Astrocyte (in vitro differentiated cells and primary cell): Measurements from ENCODE around the gene TBPL2. TPM values are rescaled to one million over a fixed set of nuclear protein-coding genes. Genes with fewer than 3 reads are reported as not detected.
"Not testable (repeated sequence)": the region's sequence is repeated elsewhere in the genome, so short reads cannot be mapped to it uniquely, and the experiment has no call there.

ENCODE experiments used
- DNase-seq: peaks from one replicate; pipeline ENCODE4 v3.0.0-alpha.2; 2010; ENCODE audit warnings: low read depth
- FAIRE-seq: peaks from 2 replicates; lab custom pipeline; 2011; peaks lifted over from hg19 to GRCh38; lab: Jason Lieb, UNC
- H2AFZ ChIP-seq: 2 replicates; pipeline ENCODE4 v1.6.0; 2012; ENCODE audit warnings: low read depth, low read length, inconsistent platforms
- H3K27ac ChIP-seq: 2 replicates; pipeline ENCODE4 v1.5.1; 2011; ENCODE audit warnings: low read depth, low read length, inconsistent platforms
- H3K27me3 ChIP-seq: 2 replicates; pipeline ENCODE4 v1.6.0; 2011; ENCODE audit warnings: low read length, inconsistent platforms; ENCODE audit not compliant: insufficient read depth
- H3K36me3 ChIP-seq: 2 replicates; pipeline ENCODE4 v1.5.1; 2011; ENCODE audit warnings: low read length, inconsistent platforms; ENCODE audit not compliant: insufficient read depth
- H3K4me1 ChIP-seq: 2 replicates; pipeline ENCODE4 v1.5.1; 2011; ENCODE audit warnings: low read length, inconsistent platforms; ENCODE audit not compliant: insufficient read depth
- H3K4me2 ChIP-seq: 2 replicates; pipeline ENCODE4 v1.6.0; 2012; ENCODE audit warnings: low read length, inconsistent platforms
- H3K4me3 ChIP-seq: 2 replicates; pipeline ENCODE4 v1.5.1; 2011; ENCODE audit warnings: low read depth, mild to moderate bottlenecking, low read length, inconsistent platforms; ENCODE audit not compliant: insufficient read depth
- H3K79me2 ChIP-seq: 2 replicates; pipeline ENCODE4 v1.6.0; 2012; ENCODE audit warnings: mild to moderate bottlenecking, low read length, inconsistent platforms; ENCODE audit not compliant: insufficient read depth
- H3K9ac ChIP-seq: 2 replicates; pipeline ENCODE4 v1.6.0; 2012; ENCODE audit warnings: mild to moderate bottlenecking, low read length, inconsistent platforms
- H3K9me3 ChIP-seq: 2 replicates; pipeline ENCODE4 v1.5.1; 2012; ENCODE audit warnings: low read depth, mild to moderate bottlenecking, low read length, inconsistent platforms; ENCODE audit not compliant: insufficient read depth
- H4K20me1 ChIP-seq: 2 replicates; pipeline ENCODE4 v1.6.0; 2012; ENCODE audit warnings: low read length, inconsistent platforms; ENCODE audit not compliant: insufficient read depth
- H3K27ac Mint-ChIP-seq: one replicate; pipeline ENCODE4 v1.8.0; 2021; ENCODE audit warnings: mild to moderate bottlenecking, mixed read lengths; ENCODE audit not compliant: unreplicated experiment
- H3K27me3 Mint-ChIP-seq: one replicate; pipeline ENCODE4 v1.8.0; 2021; ENCODE audit warnings: low read depth, mixed read lengths; ENCODE audit not compliant: unreplicated experiment
- H3K36me3 Mint-ChIP-seq: one replicate; pipeline ENCODE4 v1.8.0; 2021; ENCODE audit warnings: low read depth, mixed read lengths; ENCODE audit not compliant: unreplicated experiment
- H3K4me1 Mint-ChIP-seq: one replicate; pipeline ENCODE4 v1.8.0; 2021; ENCODE audit warnings: low read depth, mixed read lengths; ENCODE audit not compliant: unreplicated experiment
- H3K4me3 Mint-ChIP-seq: one replicate; pipeline ENCODE4 v1.8.0; 2021; ENCODE audit warnings: mild to moderate bottlenecking, moderate library complexity, mixed read lengths; ENCODE audit not compliant: unreplicated experiment
- H3K9me3 Mint-ChIP-seq: one replicate; pipeline ENCODE4 v1.8.0; 2021; ENCODE audit warnings: mild to moderate bottlenecking, mixed read lengths; ENCODE audit not compliant: unreplicated experiment
- CTCF ChIP-seq: IDR thresholded peaks from 2 replicates; pipeline ENCODE4 v1.5.1; 2011; ENCODE audit warnings: low read depth, mild to moderate bottlenecking, inconsistent platforms, low read length, moderate library complexity; ENCODE audit not compliant: insufficient read depth
- EZH2 ChIP-seq: IDR thresholded peaks from 2 replicates; pipeline ENCODE4 v1.6.1; 2012; ENCODE audit warnings: mild to moderate bottlenecking, low read length, inconsistent platforms; ENCODE audit not compliant: insufficient read depth
- total RNA-seq: library from RNA; stranded (reverse); gene quantifications from 2 replicates; pipeline ENCODE4 v1.2.1, GENCODE V29; 2021

TBPL2 gene
- total RNA-seq, 1 donor from 2014 or later: not detected

GRCh38 chr14:55384536-55384935 is 55.9 kb downstream of the TBPL2 start:
- DNase-seq (no peak), FAIRE-seq (no peak)
- Histone ChIP-seq H3K4me2 (no peak overlapping the region), H3K79me2 (no peaks in the 10 kb centered on the region), H3K9me3 (no peaks in the 10 kb centered on the region), H3K27ac (no peak overlapping the region), H3K4me1 (peaks cover 26% of the 10 kb centered on the region), H3K4me3 (no peak overlapping the region), H2AFZ (no peak overlapping the region), H3K9ac (no peak overlapping the region), H3K27me3 (no peaks in the 10 kb centered on the region), H4K20me1 (no peaks in the 10 kb centered on the region), H3K36me3 (peaks cover 10% of the 10 kb centered on the region)
- TF ChIP-seq EZH2 (no peak), CTCF (no peak)
- Mint-ChIP-seq H3K9me3 (no peaks in the 10 kb centered on the region), H3K36me3 (peaks cover 23% of the 10 kb centered on the region), H3K4me1 (peaks cover 22% of the 10 kb centered on the region), H3K27ac (no peak overlapping the region), H3K4me3 (no peak overlapping the region), H3K27me3 (no peaks in the 10 kb centered on the region)

- peaks cover 17% of the 10 kb centered on the region for H3K36me3 Mint-ChIP-seq
- H3K9me3 Mint-ChIP-seq: no peaks in the 10 kb centered on the region
- H3K27ac ChIP-seq: no peak overlapping the region
- H3K9ac ChIP-seq: no peak overlapping the region
- H3K79me2 ChIP-seq: no peaks in the 10 kb centered on the region
- no peaks in the 10 kb centered on the region for H3K9me3 ChIP-seq
- TF ChIP-seq EZH2: no peak
- no peak for TF ChIP-seq CTCF
- DNase-seq (peak; percentile 63), FAIRE-seq (no peak)
- H3K27me3 ChIP-seq: no peaks in the 10 kb centered on the region
- H3K4me2 ChIP-seq: peak overlapping the region; percentile 34
- H3K36me3 ChIP-seq: peaks cover 10% of the 10 kb centered on the region
- H2AFZ ChIP-seq: no peak overlapping the region
- no peak overlapping the region for H3K4me3 ChIP-seq
- H3K27ac Mint-ChIP-seq: peak overlapping the region; percentile 10
- H3K4me3 Mint-ChIP-seq: no peak overlapping the region
- H3K4me1 ChIP-seq: peaks cover 19% of the 10 kb centered on the region
- no peaks in the 10 kb centered on the region for H4K20me1 ChIP-seq
- H3K27me3 Mint-ChIP-seq: no peaks in the 10 kb centered on the region
- H3K4me1 Mint-ChIP-seq: peaks cover 15% of the 10 kb centered on the region
Measured at GRCh38 chr14:55383541-55384140, 56.8 kb downstream of the TBPL2 start.

GRCh38 chr14:55383056-55383466 is 57.4 kb downstream of the TBPL2 start:
- H3K27me3 ChIP-seq, H3K27me3 Mint-ChIP-seq, H3K79me2 ChIP-seq, H3K9me3 ChIP-seq, H3K9ac ChIP-seq, H4K20me1 ChIP-seq, H3K4me3 Mint-ChIP-seq, FAIRE-seq, H2AFZ ChIP-seq, H3K4me3 ChIP-seq, H3K9me3 Mint-ChIP-seq, H3K27ac Mint-ChIP-seq: not testable (repeated sequence)
- Histone ChIP-seq H3K36me3 (peaks cover 10% of the 10 kb centered on the region), H3K27ac (peak overlapping the region; percentile 29), H3K4me1 (peaks cover 13% of the 10 kb centered on the region), H3K4me2 (peak overlapping the region; percentile 34)
- peaks cover 15% of the 10 kb centered on the region for H3K4me1 Mint-ChIP-seq
- H3K36me3 Mint-ChIP-seq: peaks cover 16% of the 10 kb centered on the region
- peak; percentile 83 for DNase-seq
